Activated CD8-positive, alpha-beta memory T cell treated with anti-CD3 and anti-CD28 coated beads for 36 hours (primary cell): Measurements from ENCODE around the gene CDK19. TPM values are rescaled to one million over a fixed set of nuclear protein-coding genes. Genes with fewer than 3 reads are reported as not detected.
"Not testable (repeated sequence)": the region's sequence is repeated elsewhere in the genome, so short reads cannot be mapped to it uniquely, and the experiment has no call there.

Source experiments
- CTCF ChIA-PET: fragments of 350-600 bp; sonication (Branson Sonifier 250); formaldehyde crosslinking; loops from one replicate; lab custom pipeline; 2021; ENCODE audit warnings: antibody characterized with exemption; lab: Charles Lee
- POLR2A ChIA-PET: fragments of 350-600 bp; sonication (Branson Sonifier 250); formaldehyde crosslinking; loops from one replicate; lab custom pipeline; 2021; ENCODE audit warnings: antibody characterized with exemption; lab: Charles Lee
- total RNA-seq, 2 experiments: library from RNA; stranded (reverse); gene quantifications; one replicate each; pipeline ENCODE4 v1.2.3, GENCODE V29; 2021

CDK19 gene
- total RNA-seq, 2 experiments from 2014 or later, result 8.8 to 10.1 TPM

- POLR2A ChIA-PET, result interaction anchor here (0.5 to 4.5 kb wide), 19 partner anchors 11 to 1431 kb away, joined by 3 to 167 read pairs (median 4); partner anchors contain the start of genes AMD1, GTF3C6, RPF2 and SLC16A10
- CTCF ChIA-PET, result interaction anchor here (0.7 to 2.7 kb wide), 6 partner anchors 59 to 1019 kb away, joined by 3 to 12 read pairs (median 6); partner anchors contain the start of gene AMD1
These were observed 256 bp downstream of the CDK19 start for GRCh38 chr6:110815015-110815410.

- CTCF ChIA-PET, result interaction anchor here (1.1 to 2.7 kb wide), 4 partner anchors 59 to 136 kb away, joined by 5 to 12 read pairs (median 8); partner anchors contain the start of gene AMD1
- POLR2A ChIA-PET, result interaction anchor here (0.7 to 4.5 kb wide), 9 partner anchors 11 to 223 kb away, joined by 3 to 167 read pairs (median 4); partner anchors contain the start of genes AMD1 and RPF2
These were observed 911 bp downstream of the CDK19 start for GRCh38 chr6:110814102-110815014.

- POLR2A ChIA-PET, result interaction anchor here (0.6 to 4.5 kb wide), 5 partner anchors 61 to 131 kb away, joined by 3 to 167 read pairs (median 4); partner anchors contain the start of gene AMD1
These were observed 1.7 kb downstream of the CDK19 start for GRCh38 chr6:110813338-110814101.

GRCh38 chr6:110812719-110813118, 2.5 kb downstream of the CDK19 start:
- ChIA-PET POLR2A (interaction anchor here (4.5 kb wide), 1 partner anchor 62 kb away, joined by 167 read pairs; the partner anchor contains the start of gene AMD1), CTCF (interaction anchor here (0.7 kb wide), 1 partner anchor 115 kb away, joined by 3 read pairs; no protein-coding TSS in a partner anchor)

More at GRCh38 chr6:110813338-110814101, 1.7 kb downstream of the CDK19 start:
- CTCF ChIA-PET, result interaction anchor here (0.7 to 2.7 kb wide), 3 partner anchors 114 to 135 kb away, joined by 3 to 10 read pairs (median 5); no protein-coding TSS in a partner anchor

- ChIA-PET CTCF (no interaction called here), POLR2A (no interaction called here)
These were observed 4.2 kb downstream of the CDK19 start for GRCh38 chr6:110810896-110811586.

- ChIA-PET CTCF (no interaction called here), POLR2A (no interaction called here)
These were observed 5.5 kb downstream of the CDK19 start for GRCh38 chr6:110809792-110810191.

- CTCF ChIA-PET, POLR2A ChIA-PET: not testable (repeated sequence)
These were observed 13.1 kb downstream of the CDK19 start for GRCh38 chr6:110802175-110802574.

- POLR2A ChIA-PET, result no interaction called here
- CTCF ChIA-PET, result no interaction called here
These were observed 14.5 kb downstream of the CDK19 start for GRCh38 chr6:110800839-110801196.

GRCh38 chr6:110800196-110800838, 15.0 kb downstream of the CDK19 start:
- CTCF ChIA-PET, result interaction anchor here (0.9 kb wide), 1 partner anchor 63 kb away, joined by 3 read pairs; no protein-coding TSS in a partner anchor

GRCh38 chr6:110799655-110800054, 15.6 kb downstream of the CDK19 start:
- CTCF ChIA-PET, result interaction anchor here (0.6 to 0.9 kb wide), 2 partner anchors 62 to 94 kb away, joined by 3 to 4 read pairs; no protein-coding TSS in a partner anchor
- POLR2A ChIA-PET, result interaction anchor here (0.6 kb wide), 1 partner anchor 1139 kb away, joined by 5 read pairs; no protein-coding TSS in a partner anchor

More at GRCh38 chr6:110800196-110800838, 15.0 kb downstream of the CDK19 start:
- POLR2A ChIA-PET, result no interaction called here

GRCh38 chr6:110799189-110799588, 16.1 kb downstream of the CDK19 start:
- ChIA-PET POLR2A (interaction anchor here (0.6 kb wide), 1 partner anchor 1138 kb away, joined by 5 read pairs; no protein-coding TSS in a partner anchor), CTCF (interaction anchor here (0.6 to 0.9 kb wide), 2 partner anchors 62 to 94 kb away, joined by 3 to 4 read pairs; no protein-coding TSS in a partner anchor)

- POLR2A ChIA-PET, result no interaction called here
- CTCF ChIA-PET, result no interaction called here
These were observed 20.0 kb downstream of the CDK19 start for GRCh38 chr6:110795271-110795670.

- CTCF ChIA-PET, result no interaction called here
- POLR2A ChIA-PET, result no interaction called here
These were observed 28.6 kb downstream of the CDK19 start for GRCh38 chr6:110786696-110787095.

GRCh38 chr6:110786271-110786670, 29.0 kb downstream of the CDK19 start:
- CTCF ChIA-PET, result no interaction called here
- POLR2A ChIA-PET, result no interaction called here

GRCh38 chr6:110784610-110784979, 30.7 kb downstream of the CDK19 start:
- POLR2A ChIA-PET, result interaction anchor here (0.7 kb wide), 1 partner anchor 92 kb away, joined by 4 read pairs; no protein-coding TSS in a partner anchor

GRCh38 chr6:110781522-110782214, 33.6 kb downstream of the CDK19 start:
- ChIA-PET POLR2A (no interaction called here), CTCF (interaction anchor here (0.7 kb wide), 1 partner anchor 41 kb away, joined by 3 read pairs; no protein-coding TSS in a partner anchor)

More at GRCh38 chr6:110784610-110784979, 30.7 kb downstream of the CDK19 start:
- CTCF ChIA-PET, result no interaction called here

GRCh38 chr6:110778333-110778732, 36.9 kb downstream of the CDK19 start:
- POLR2A ChIA-PET, result no interaction called here
- CTCF ChIA-PET, result no interaction called here
